Activated CD8-positive, alpha-beta memory T cell treated with anti-CD3 and anti-CD28 coated beads for 36 hours (primary cell): Measurements from ENCODE around the gene NHLH2. TPM values are rescaled to one million over a fixed set of nuclear protein-coding genes. Genes with fewer than 3 reads are reported as not detected.

Experiments used
- CTCF ChIA-PET: fragments of 350-600 bp; sonication (Branson Sonifier 250); formaldehyde crosslinking; loops from one replicate; lab custom pipeline; 2021; ENCODE audit warnings: antibody characterized with exemption; lab: Charles Lee
- POLR2A ChIA-PET: fragments of 350-600 bp; sonication (Branson Sonifier 250); formaldehyde crosslinking; loops from one replicate; lab custom pipeline; 2021; ENCODE audit warnings: antibody characterized with exemption; lab: Charles Lee
- total RNA-seq, 2 experiments: library from RNA; stranded (reverse); gene quantifications; one replicate each; pipeline ENCODE4 v1.2.3, GENCODE V29; 2021

NHLH2 gene
- total RNA-seq, 2 experiments from 2014 or later, result not detected

DNA sequence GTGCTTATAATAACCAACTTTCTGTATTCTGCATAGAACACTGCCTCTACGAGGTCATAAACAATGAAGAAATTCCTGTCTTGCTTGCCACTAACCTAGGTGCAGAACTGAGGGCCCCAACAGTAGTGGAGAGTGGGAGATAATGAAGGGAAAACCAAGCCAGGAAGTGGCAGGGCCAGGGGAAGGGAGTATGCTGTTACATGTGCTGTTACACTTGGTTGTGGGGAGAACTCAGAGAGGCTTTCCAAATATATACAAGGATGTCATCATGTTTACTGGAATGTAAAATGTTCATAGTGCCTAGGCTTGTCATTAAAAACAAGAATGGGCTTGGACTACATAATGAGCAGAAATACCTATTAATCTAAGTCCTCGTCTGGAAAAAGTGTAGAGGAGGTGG lies 31.1 kb downstream of the NHLH2 start:
- POLR2A ChIA-PET, result no interaction called here
- CTCF ChIA-PET, result no interaction called here

DNA sequence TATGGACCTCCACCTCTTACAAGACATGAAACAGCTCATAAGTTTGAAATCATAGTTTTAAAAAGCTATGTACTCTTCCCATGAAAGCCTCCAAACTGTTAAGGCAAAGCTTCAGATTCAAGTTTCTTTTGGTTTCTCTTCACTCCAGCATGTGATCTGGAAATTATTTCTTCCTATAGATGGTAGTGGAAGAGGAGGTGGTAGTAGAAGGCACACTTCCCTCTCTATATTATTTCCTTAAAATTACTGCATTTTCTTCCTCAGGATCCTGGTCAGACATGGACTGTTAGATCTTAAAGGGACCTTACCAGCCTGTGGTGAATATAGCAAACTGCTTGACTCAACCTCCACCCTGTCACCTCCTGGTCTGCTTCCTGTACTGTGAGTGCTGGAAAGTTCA lies 31.9 kb downstream of the NHLH2 start:
- ChIA-PET CTCF (interaction anchor here (0.7 to 0.9 kb wide), 2 partner anchors 173 to 212 kb away, joined by 4 to 6 read pairs; no protein-coding TSS in a partner anchor), POLR2A (no interaction called here)

DNA sequence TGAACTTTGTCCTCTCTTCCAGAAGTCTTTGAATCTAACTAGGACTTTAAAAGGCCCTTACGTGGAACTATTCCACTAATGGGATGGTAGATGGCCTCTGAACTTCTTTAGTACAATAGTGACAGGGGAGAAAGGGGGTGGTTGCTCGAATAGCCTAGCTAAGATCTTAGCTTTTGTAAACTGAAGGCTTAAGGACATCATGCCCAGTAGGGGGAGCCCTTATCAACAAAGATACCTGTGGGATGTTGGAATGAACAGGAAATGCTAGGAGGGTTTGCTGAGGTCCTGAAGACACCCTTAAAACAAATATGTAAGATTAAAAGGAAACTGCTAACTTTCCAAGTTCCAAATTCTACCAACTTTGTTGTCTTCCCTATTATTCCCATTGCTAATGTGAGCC lies 33.2 kb downstream of the NHLH2 start:
- CTCF ChIA-PET, result interaction anchor here (0.6 kb wide), 1 partner anchor 165 kb away, joined by 3 read pairs; no protein-coding TSS in a partner anchor
- POLR2A ChIA-PET, result no interaction called here

DNA sequence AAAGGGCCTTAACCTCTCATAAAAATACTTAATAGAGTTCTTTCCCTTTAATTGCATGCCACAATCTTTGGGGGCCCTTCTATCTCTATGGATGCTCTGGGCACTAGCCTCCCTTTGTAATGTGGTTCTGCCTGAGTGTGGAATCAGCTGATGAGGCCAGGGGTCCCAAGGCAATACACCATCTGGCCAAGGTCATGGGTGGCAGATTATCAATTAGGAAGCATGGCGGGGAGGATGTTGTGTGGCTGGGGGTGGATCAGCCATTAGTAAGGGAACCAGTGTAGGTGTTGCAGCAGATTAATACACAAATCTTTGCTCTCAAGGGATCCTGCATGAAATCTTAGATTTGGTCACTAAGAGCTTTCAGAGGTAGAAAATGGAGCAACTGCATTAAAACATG lies 35.3 kb downstream of the NHLH2 start:
- ChIA-PET POLR2A (no interaction called here), CTCF (interaction anchor here (1.1 kb wide), 1 partner anchor 215 kb away, joined by 3 read pairs; no protein-coding TSS in a partner anchor)

DNA sequence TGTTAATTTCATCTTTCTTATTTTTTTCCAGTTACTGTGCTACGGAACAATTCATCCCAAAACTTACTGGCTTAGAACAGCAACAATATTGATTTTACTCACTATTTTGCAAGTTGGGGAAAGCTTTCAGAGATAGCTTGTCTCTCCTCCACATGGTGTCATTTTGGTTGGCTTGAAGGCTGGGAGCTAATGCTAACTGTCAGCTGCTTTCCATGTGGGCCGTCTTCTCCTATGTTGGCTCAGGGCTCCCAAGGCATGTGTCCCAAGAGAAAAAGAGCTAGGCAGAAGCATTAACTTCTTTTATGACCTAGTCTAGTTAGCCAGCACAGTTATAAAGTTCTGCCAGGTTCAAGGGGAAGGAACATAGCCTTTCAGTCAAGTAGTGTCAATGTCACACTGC lies 38.5 kb downstream of the NHLH2 start:
- ChIA-PET POLR2A (no interaction called here), CTCF (interaction anchor here (1.0 kb wide), 1 partner anchor 218 kb away, joined by 4 read pairs; no protein-coding TSS in a partner anchor)

DNA sequence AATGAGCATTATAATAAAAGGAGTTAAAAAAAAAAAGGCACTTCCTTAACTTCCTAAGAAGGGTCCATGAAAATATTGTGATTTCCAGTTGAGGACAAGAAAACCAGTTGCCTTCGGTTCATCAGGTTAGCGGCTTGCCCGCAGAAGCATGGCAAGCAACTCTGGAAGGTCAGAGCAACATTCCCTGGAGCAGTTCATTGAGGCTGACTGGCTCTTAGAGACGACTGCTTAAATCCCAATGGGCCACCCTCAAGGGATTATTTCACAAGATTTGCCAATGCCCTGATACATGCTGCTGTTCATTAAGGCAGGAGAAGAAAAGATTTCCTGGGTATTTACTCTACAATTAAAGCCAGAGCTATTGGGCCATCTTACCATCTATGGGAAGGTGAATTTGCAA lies 43.4 kb downstream of the NHLH2 start:
- POLR2A ChIA-PET, result no interaction called here
- CTCF ChIA-PET, result no interaction called here

DNA sequence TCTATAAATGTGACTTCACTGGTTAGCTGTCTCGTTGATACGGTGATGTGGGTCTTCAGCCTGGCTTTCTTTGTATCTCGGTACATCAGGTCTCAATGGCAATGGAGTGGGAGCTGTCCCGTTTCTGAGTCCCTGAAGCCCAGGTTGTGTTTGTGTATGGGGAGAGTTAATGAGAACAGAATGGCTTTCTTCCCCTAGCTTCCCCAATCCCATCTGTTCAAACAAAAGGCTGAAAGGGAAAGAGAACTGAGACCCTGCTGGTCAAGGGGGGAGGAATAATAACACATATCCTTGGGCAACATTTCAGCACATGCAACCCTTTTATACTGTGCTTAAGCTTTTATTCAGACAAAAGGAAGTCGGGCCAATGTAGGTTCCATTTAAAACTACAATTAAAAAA lies 44.0 kb downstream of the NHLH2 start:
- CTCF ChIA-PET, result no interaction called here
- POLR2A ChIA-PET, result no interaction called here

DNA sequence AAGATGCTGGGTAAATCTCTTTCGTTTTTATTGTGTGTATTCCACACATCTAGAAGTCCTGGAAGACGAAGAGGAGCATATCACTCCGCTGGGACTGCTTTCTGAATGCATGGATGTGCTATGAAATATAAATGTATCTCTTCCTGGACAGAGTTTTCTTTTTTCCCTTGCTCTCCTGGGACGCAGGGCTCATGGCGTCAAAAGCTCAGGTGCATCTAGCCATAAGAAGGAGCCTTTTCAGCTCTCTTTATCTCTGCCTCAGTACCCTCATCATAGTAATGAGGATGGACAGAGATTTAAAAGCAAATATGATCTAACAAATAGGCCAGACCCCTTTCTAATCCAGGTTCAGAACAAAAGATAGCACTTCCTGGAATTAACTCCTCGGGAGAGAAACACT lies 44.9 kb downstream of the NHLH2 start:
- ChIA-PET POLR2A (no interaction called here), CTCF (no interaction called here)

DNA sequence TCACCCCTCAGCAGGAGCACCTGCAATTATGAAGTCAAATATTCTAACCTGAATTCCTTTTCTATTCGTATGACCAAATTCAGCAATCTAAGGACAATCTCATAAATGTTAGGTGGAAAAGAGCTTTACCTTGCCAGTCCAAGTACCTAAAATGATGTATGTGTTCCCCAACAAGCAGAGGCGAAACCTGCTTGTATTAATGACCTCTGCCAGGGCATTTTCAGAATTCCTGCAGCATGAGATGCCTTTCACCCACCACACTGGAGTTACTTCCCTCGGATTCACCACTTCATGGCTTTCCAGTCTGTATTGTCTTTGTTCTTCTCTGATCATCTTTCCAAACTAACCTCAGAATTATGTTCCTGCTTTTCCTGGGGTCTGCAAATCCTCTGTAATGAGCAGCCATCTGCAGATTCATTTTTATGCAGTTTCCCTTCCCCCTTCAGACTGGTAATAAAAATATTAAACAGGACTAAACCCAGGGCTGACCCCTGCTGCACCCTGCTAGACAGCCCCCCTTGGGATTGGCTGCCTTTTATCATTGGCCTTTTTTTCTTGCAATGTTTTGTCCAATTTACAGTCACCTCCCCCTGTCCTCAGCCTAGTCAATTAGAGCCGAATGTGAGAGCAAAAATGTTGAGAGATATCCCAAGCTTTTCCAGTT lies 45.8 kb downstream of the NHLH2 start:
- ChIA-PET CTCF (no interaction called here), POLR2A (no interaction called here)

DNA sequence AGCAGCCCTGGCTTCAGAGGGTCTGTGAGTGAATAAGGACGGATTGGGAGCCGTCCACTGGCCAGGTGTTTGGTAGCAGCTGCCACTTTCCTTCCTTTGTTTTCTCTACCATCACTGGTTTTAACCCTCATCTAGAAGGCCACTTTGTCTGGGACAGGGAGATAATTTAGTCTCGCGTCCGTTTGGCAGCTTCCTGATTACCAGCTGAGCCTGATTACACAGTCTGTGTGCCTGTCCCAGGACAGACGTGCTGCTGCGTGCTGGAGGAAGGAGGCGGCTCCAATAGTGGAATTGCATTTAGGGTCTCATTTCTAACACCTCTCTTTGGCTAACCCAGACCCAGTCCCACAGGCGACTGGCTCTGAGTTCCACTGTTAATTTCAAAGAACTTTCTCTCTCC lies 47.8 kb downstream of the NHLH2 start:
- ChIA-PET CTCF (no interaction called here), POLR2A (no interaction called here)

DNA sequence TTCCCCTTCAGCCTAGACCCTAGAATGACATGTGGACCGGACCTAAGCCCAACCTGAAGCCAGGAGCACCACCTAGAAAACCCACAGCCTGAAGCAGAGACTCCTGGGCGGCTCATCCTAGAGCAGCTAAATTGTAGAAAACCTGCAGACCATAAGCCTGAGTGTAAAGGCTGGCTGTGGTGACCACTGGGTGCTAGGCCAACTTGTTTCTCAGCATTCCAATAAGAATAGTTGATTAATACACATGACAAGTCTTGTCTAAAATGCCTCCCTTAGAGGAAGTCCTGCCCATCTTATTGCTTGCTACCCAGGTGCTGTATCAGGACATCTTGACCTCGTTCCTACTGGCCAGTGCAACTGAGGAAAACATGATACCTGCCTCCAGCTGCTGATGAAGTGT lies 49.1 kb downstream of the NHLH2 start:
- ChIA-PET POLR2A (no interaction called here), CTCF (no interaction called here)

DNA sequence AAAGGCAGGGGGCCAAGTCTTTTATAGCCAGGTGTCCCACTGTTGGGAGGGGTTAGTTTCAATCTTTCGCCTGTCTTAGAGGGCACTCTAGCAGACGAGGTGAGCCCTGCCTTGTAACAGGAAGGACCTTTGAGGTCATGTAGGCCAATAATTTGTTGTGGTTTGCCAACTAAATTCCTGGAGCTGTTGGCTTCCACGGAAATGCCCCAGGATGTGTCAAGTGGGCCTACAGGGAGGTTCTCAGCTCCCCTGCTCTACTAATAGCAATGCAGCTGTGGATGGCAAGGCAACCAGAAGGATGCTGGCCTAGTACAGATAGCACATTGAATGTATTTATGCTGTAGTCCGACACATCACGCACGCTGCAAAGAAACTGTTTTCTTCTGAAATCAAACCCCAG lies 50.1 kb downstream of the NHLH2 start:
- CTCF ChIA-PET, result no interaction called here

DNA sequence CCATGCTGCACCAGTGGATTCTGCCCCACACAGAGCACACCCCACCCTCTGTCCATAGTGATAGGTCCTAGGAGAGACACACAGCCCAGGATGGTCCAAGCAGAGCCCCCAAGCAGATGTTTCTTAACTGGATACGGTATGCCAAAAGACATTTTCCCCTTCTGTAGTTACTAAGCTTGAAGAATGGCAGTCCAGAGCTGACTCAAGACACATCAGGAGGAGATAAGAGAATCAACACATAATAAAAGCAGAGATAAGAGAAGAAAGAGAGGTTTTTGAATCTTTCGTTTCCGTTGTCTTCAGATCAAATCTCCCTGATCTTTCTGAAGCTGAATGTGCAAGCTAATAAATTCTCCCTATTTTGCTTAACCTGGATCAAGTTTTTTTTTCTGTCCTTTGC lies 50.6 kb downstream of the NHLH2 start:
- POLR2A ChIA-PET, result no interaction called here
- CTCF ChIA-PET, result no interaction called here

More for the DNA sequence above, 50.1 kb downstream of the NHLH2 start:
- POLR2A ChIA-PET, result no interaction called here

Other genes with a start within 250 kb of the NHLH2 start
- 1 to 10 TPM; 2.2 to 2.8 TPM for gene VANGL1, start 199.2 kb downstream of the NHLH2 start, total RNA-seq
- gene CASQ2, start 72.4 kb downstream of the NHLH2 start, total RNA-seq, result not detected
- gene SLC22A15, start 135.4 kb upstream of the NHLH2 start, total RNA-seq, result 1 to 10 TPM in 1 of 2 experiments, under 1 TPM in 1; 0.65 to 1.1 TPM